ENCODE results near the gene GCA. TPM values are rescaled to one million over a fixed set of nuclear protein-coding genes. Genes with fewer than 3 reads are reported as not detected.

The GCA gene
- total RNA-seq, 1 experiment from 2014 or later, result 18.8 TPM

DNA sequence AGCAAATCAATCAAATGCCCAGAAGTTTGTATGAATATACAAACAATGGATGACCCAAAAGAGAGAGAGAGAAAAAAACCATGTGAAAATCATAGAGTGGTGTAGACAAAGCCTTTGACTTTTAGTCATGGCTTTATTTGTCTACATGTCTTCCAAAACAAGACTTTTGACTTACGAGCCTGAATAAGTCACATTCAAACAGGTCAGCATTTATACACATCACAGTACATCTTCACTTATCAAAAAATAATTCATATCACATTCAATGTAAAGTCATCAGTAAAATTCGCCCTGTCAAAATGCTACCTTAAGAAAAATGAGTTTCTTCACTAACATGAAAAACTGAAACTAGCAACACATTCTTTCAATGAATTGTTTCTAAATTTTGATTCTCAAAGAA is 27.3 kb upstream of the GCA start:
- no peak overlapping the region for H3K4me3 ChIP-seq (replicated peaks in 1 of 2; ENCODE audit: low read depth in 1 of 2, low read length in 2 of 2)
- no peaks in the 10 kb centered on the region for H4K20me1 ChIP-seq (ENCODE audit: insufficient read depth)
- H3K79me2 ChIP-seq (ENCODE audit: insufficient read depth, low read length), result no peaks in the 10 kb centered on the region
- no peaks in the 10 kb centered on the region for H3K9me2 ChIP-seq (ENCODE audit: insufficient read depth)
- TF ChIP-seq YY1 (IDR thresholded peaks at IDR 0.05; ENCODE audit: extremely low read depth, insufficient replicate concordance, low read depth, low read length) (no peak), JUND (IDR thresholded peaks at IDR 0.05) (no peak), ELF1 (IDR thresholded peaks at IDR 0.05; ENCODE audit: borderline replicate concordance, low read depth) (no peak), POLR2A (IDR thresholded peaks at IDR 0.05; ENCODE audit: borderline replicate concordance, extremely low read depth, insufficient read depth, insufficient read length) (no peak), TCF7L2 (IDR thresholded peaks at IDR 0.05; ENCODE audit: borderline replicate concordance, extremely low read depth, insufficient read depth, insufficient read length) (no peak), SIN3A (IDR thresholded peaks at IDR 0.05; ENCODE audit: low read depth) (no peak), ZBTB33 (IDR thresholded peaks at IDR 0.05; ENCODE audit: extremely low read depth, insufficient replicate concordance, low read length) (no peak)
- TF ChIP-seq, protein P1, sequence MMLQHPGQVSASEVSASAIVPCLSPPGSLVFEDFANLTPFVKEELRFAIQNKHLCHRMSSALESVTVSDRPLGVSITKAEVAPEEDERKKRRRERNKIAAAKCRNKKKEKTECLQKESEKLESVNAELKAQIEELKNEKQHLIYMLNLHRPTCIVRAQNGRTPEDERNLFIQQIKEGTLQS (IDR thresholded peaks at IDR 0.05), result no peak
- H3K4me2 ChIP-seq (ENCODE audit: low read length), result no peak overlapping the region
- no TSS peak for BruUV-seq (replicated peaks)
- ChIA-PET RAD21 (ENCODE audit: low non-redundant PET in 1 of 2, low total read pairs in 2 of 2, uncharacterized antibody in 2 of 2, unreplicated experiment in 2 of 2) (no interaction called here), CTCF (no interaction called here), POLR2A (no interaction called here)
- intact Hi-C loops (cut with micrococcal nuclease), result no loop called here
- no peaks in the 10 kb centered on the region for H3K9me3 ChIP-seq (ENCODE audit: control insufficient read depth in 1 of 2, insufficient read depth in 1 of 2, low read depth in 1 of 2, low read length in 2 of 2)
- no peak overlapping the region for H3K27ac ChIP-seq (ENCODE audit: low read depth, low read length)
- no peaks in the 10 kb centered on the region for H3K27me3 ChIP-seq (ENCODE audit: insufficient read depth, low read length)
- no peak for DNase-seq (ENCODE audit: low read depth, low spot score)
- no peak overlapping the region for H3K9ac ChIP-seq (ENCODE audit: low read length)
- peaks cover 11 to 20% of the 10 kb centered on the region in 2 experiments for H3K4me1 ChIP-seq (ENCODE audit: control insufficient read depth in 1 of 2, insufficient read depth in 2 of 2, low read length in 2 of 2)
- ATAC-seq, result no peak
- H3K36me3 ChIP-seq (ENCODE audit: control insufficient read depth in 1 of 2, insufficient read depth in 2 of 2, low read length in 2 of 2), result no peaks in the 10 kb centered on the region
- H2AFZ ChIP-seq (ENCODE audit: low read depth, low read length, poor library complexity, severe bottlenecking), result no peak overlapping the region
